Measurements from ENCODE around the gene SORBS1.

Gene SORBS1

GRCh38 chr10:95564291-95564690, 3.1 kb upstream of the SORBS1 start:
- DNase-seq = no peak

DNA sequence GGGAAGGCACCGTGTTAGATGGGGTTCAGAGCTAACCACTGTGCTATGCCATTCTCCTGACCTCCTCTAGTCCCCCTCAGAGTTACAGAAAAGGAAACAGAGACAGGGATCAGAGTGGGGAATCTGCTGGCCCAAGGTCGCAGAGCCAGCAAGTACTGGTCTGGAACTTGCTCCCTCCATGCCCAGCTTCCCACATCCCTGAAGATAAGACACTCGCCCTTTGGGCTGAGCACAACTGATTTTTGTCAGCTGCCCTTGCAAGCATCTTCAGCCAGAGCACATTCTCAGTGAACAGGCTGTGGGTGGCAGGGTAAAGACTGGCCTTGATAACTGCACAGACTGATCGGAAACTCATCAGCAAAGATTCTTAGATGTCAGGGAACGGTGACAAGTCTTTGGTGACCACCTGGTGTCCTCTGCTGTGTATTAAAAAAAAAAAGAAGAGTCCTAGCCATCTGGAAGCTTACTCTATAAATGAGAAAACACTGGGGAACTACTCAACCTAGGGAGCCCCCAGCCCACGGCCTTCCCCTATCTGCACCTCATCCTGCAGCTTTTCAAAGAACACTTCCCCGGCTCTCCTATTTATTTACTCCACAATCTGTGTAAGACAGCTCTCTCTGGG, 1.3 kb upstream of the SORBS1 start:
- DNase-seq = no peak

GRCh38 chr10:95561864-95562177, 650 bp upstream of the SORBS1 start:
- no peak for DNase-seq

DNA sequence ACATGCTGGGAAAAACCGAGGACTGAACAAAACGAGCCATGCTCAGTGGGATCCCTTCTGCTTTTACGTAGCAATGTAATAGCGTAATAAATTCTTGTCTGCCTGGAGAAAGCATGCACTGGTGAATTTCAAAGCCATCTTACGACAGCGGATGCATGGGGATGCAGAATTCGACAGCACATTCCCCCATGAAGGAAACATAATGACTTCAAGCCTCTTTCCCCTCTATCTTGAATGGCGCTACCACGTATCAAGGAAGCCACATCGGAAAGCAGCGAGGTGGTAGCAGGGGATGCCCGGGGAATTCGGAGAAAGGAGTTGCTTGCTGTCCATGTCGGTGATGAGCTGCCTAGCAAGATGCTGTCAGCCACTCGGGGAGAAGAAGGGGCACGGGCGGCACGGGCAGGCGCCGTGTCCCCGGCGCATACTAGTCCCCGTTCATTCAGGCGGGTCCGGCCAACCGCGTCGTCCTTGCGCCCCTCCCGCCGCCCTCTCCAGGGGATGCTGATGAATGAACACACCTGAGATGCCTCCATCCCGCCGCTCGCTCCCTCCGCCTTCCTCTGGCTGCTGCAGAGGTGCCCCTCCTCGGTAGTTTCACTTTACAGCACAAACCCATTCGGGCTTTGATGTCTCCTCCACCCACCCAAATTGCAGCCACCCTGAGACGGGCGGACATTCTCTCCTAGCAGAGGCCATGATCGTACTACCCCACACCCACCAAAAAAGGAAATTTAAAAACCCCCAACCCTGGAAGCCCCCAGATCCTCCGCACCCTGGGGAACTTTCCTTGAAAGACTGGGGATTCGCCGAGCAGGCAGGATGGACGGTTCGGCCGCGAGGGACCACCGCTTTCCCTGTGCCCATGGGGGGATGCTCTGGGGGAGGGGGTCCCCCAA, 644 bp downstream of the SORBS1 start:
- peak; percentile 77 for DNase-seq

- no peak for DNase-seq
Measured at GRCh38 chr10:95559896-95560277, 1.3 kb downstream of the SORBS1 start.

- no peak for DNase-seq
Measured at GRCh38 chr10:95559471-95559870, 1.7 kb downstream of the SORBS1 start.

DNA sequence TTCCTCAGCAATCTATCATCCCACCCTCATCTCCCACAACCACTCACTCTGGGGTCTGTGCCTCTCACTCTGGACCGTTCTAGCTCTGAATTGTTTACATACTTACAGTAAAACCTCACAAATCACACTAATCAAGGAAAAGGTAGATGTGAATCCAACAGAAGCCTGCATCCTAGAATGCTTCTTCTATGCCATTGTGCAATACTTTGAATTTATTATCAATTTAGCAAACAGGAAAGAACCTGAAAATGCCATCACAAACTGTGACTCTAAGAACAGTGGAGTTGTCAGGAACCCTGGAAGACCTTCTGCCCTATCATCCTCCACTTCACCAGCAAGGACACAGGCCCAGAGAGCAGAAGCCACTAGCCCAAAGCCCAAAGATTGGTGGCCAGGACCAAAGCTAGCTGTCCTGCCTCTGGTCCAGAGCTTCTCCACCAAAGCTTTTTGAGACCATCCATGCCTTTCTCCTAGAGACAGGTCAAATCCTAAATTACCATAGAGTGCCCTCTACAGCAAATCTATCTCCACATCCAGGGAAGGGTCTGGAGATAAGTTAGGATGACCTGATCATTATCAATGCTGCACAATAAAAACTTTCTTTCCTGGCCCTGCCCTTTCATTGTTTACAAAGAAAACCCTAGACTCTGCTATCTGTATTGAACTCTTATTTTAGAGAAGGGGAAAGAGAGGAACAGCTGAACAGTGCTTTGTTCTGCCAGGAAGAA, 2.4 kb downstream of the SORBS1 start:
- DNase-seq = peak; percentile 9

- no peak for DNase-seq
Measured at GRCh38 chr10:95556994-95557767, 4.0 kb downstream of the SORBS1 start.

DNA sequence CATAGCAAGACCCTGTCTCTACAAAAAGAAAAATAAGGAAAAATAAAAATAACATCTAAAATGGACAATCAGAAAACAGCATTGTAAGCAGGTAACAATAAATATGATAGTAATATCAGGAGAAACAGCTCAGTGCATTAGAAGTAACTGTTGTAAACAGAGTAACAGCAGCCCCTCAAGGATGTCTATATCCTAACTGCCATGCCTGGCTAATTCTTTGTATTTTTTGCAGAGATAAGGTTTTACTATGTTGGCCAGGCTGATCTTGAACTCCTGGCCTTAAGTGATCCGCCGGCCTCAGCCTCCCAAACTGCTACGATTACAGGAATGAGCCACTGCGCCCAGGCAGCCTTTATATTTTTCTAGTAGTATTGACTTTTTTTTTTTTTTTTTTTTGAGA, 7.5 kb downstream of the SORBS1 start:
- no peak for DNase-seq

- peak; percentile 87 for DNase-seq
Measured at GRCh38 chr10:95552679-95553342, 8.4 kb downstream of the SORBS1 start.

- DNase-seq = peak; percentile 30
Measured at GRCh38 chr10:95550073-95550672, 11.0 kb downstream of the SORBS1 start.

DNA sequence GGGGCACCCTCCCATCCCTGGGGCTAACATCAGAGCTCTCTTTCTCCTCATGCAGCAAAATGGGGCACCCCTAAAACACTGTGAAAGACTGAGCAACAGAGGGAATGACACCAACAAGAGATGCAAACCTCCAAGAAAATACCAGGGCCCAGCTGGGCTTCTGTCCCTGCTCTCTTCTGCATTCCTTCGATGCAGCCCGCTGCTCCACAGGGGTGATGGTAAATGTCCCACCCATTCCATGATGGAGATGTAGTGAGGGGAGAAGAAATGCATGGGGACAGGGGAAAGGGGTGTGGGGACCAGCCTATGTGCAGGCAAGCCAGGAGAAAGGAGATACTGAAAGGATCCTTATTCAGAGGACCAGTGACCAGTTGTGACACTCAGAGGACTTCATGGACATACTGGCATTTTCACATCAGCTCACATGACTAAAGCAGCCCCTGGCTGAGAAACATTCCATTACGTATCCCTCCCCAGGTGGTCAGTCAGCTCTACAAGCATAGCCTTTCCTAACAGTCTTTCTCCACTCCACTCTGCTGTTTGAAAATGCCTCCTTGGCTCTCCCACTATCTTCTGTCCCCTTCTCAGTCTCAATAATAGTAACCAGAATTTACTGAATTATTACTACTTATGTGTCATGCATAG, 13.3 kb downstream of the SORBS1 start:
- DNase-seq = no peak

DNA sequence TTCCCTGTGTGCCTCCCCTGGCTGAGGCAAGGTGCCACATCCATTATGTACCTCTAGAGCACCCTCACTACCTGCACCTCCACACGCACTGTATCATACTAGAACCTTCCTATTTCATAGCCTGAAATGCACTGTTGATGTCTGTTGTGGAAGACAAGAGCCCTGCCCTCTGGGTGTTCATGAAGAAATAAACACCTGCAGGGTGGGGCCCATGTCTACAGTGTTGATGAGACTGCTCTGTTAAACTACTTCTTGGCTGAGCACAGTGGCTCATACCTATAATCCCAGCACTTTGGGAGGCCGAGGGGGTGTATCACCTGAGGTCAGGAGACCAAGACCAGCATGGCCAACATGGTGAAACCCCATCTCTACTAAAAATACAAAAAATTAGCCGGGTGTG, 14.0 kb downstream of the SORBS1 start:
- no peak for DNase-seq

GRCh38 chr10:95545981-95546380, 15.2 kb downstream of the SORBS1 start:
- no peak for DNase-seq

DNA sequence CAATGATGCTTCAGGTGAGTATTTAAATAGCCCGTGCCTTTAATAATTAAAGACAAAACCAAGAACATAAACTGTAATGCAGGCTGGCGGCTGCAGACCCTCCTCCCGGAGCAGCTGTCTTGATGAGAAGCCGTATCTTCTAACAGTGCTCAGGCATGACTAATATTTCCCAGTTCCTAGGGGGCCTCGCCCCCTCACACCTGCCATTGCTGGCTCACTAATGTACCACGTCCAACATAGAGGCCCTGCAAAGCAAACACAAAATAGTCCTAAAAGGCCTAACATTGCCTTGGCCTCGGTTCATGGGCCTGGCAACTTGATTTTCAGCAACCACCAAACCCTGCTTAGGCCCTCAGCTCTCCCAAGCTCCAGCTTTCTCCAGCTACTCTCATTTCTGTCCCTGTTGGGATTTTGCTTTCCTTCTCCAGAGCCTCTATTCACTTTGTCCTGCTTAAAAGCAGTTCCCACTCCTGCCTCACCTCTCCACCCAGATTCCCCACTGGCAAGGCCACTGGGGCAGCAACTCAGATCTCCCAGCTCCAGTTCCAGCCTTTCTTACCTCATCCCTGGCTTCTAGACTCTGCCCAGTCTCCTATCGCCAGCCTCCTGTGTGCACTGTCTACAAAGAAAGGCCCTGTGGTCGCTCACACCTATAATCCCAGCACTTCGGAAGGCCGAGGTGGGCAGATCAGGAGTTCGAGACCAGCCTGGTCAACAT, 16.2 kb downstream of the SORBS1 start:
- DNase-seq = no peak

GRCh38 chr10:95543459-95543858, 17.7 kb downstream of the SORBS1 start:
- no peak for DNase-seq

- DNase-seq = no peak
Measured at GRCh38 chr10:95542761-95543160, 18.4 kb downstream of the SORBS1 start.

DNA sequence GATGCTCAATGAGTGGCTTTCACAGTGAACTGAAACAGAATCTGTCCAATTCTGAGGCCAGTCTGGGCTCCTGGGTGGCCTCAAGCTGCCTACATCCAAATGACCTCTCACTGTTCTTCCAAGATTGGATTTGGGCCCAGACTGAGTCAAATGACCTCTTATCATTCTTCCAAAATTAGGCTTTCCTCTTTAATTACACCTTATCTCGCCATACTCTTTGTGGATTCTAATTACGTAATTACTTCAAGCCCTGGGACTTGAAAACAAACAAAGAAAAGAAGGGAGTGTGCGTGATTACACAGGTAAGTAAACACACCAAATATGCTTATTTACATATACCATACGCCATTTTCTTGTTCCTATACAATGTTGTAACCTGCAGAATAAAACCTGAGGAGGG, 18.8 kb downstream of the SORBS1 start:
- DNase-seq = no peak

DNA sequence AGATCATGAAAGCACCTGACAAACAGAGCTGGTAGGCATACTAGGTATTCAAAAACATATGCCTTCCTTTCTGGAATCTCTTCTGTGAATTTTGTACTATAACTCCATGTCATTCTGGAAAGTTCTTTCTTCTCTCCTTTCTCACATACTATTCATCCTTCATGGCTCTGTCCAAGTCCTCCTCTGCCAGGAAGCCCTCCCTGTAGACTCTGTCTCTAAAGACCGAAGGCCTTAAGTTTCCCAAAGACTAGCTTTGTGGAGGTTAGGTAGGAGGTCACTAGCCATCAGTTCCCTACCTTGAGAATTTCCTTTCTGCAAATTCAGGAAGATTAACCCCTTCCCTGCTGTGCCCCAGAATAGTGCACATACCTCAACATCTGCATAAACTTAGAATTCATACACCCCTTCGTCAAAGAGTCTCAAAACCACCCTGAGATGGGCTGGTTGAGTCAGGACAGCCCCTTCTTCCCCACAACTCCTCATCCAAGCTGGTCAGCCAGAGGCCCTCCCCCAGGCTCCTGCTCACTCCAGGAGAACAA, 20.6 kb downstream of the SORBS1 start:
- DNase-seq = no peak

DNA sequence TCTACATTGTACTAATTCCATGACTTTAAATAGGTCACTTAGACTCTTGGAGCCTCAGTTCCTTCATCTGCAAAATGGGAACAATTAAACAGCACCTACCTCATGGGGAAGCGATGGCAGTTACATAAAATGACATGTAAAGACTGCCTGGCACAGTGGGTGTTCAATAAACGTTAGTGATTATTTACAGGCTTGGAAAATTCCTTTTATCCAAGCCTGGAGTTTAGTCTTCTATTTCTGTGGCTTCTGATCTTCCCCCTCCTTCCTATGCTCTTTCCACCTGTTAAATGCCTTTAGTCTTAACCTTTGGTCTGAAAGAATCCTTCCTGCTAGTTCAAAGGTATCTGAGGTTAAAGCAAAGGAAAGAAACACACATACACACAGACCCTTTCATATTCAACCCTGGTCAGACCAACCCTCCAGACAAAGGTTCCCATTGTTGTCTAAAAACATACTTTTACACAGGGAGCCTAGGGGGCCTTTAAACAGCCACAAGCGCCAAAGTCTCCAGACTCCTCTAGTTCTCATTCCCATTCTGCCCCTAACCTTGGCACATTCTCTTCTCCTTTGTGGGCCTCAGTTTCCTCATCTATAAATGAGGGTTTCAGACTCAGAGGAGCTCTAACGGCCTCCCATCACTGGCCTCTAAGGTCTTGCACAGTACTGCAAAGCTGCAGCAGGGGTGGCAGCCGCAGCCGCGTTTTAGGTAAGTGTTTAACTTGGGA, 21.4 kb downstream of the SORBS1 start:
- DNase-seq = no peak
